ENCODE measurements around the gene PRDX4.
"Not testable (repeated sequence)": the region's sequence is repeated elsewhere in the genome, so short reads cannot be mapped to it uniquely, and the experiment has no call there.

The PRDX4 gene
- 34.4 to 109 (median 72.4) reads per million in 18 experiments for total RNA-seq

DNA sequence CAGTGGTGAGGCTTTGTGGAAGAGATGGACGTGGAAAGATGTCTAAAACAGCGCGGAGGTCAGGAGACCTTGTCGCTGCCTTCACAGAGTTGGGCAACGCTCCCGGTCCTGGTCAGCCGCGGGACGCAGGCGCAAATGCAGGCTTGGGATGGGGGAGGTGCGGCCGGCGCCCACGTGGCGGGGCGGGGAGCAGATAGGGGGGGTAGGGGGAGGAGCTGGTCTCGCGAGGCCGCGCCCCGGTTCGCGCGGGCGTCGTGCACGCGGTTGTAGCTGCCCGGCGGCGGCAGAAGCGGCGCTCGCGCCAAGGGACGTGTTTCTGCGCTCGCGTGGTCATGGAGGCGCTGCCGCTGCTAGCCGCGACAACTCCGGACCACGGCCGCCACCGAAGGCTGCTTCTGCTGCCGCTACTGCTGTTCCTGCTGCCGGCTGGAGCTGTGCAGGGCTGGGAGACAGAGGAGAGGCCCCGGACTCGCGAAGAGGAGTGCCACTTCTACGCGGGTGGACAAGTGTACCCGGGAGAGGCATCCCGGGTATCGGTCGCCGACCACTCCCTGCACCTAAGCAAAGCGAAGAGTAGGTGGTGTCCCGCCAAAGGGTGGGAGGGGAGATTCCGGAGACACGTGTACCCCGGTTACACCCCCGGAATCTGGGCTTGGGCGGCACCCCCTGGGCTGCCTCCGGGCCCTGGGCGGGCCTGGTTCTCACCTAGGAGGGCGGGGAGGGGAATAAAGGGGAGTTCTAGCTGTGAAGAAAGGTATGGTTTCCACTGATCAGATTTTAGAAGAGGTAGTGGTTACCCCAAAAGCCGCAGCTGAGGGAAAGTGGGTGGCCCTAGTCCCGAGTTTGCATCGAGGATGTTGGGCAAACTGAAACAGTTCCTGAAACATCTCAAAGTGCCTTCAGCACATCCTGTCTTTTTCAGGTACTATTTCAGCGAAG, at the start of gene PRDX4:
PRDX4 (plus strand) TSS at position 255 of the 939 bp plus-strand sequence; CDS start at position 333, 78 bp downstream.
- peak; percentile 89 to 91 for DNase-seq

DNA sequence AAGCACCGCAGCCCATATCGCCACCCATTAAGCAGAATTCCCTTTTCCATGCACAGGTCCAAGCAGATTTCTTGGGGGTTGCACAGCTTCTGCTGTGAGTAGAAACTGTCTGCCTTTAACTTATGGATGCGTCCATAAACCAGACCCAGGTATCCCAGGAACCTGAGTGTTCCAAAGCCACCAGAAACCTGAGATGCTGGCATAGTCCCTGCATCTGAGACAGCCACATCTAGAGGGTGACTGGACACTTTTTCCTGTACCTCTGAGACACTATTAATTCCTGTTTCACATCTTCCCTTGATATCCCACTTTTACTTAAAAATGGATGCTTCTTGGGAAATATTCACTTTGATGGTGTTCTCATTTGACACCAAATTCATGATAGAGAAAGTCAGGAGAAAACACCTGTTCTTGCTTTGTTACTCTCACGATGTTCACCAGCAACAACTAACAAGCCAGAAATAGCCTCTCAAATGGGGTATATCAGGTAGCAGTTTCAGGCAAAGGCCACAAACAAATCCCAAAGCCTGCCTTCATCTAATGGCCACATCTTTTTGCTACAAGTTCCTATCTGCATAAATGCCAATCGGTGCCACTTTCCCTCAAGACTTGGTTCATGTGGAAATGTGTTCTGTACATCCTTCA, 45.5 kb upstream of the PRDX4 start:
- no peak for DNase-seq

DNA sequence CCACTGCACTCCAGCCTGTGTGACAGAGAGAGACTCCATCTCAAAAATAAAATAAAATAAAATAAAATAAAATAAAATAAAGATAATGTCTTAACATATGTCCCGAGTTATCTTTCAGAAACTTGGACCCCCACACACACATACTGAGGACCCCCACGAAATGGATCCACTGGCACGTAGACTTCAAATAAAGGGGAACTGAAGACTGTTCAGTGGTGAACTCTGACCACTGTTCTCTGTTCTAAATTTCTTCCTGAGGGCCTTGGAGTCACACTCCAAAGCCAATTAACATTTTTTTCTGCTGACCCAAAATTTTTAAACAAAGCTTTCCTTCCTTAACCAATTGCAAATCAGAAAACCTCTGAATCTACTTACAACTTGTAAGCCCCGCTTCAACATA, 43.5 kb upstream of the PRDX4 start:
- DNase-seq = no peak

DNA sequence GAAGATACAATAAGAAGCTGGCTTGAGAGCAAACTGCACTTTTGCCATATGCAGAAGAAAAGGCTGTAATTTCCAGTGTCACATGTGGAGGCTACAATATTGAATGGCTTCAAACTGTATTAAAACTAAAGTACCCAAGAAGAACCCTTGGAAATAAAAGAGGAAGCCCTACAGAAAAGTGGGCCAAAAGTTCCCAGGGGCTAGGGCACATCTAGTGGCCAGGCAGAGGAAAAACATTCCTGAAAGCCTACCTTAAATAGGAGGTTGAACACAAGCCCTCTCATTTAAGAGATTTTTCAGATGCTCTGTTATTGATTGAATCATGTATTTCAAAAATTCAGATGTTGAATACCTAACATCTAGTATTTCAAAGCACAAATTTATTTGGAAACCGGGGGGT, 40.6 kb upstream of the PRDX4 start:
- peak in 1 of 2 donors; percentile 0 for DNase-seq

DNA sequence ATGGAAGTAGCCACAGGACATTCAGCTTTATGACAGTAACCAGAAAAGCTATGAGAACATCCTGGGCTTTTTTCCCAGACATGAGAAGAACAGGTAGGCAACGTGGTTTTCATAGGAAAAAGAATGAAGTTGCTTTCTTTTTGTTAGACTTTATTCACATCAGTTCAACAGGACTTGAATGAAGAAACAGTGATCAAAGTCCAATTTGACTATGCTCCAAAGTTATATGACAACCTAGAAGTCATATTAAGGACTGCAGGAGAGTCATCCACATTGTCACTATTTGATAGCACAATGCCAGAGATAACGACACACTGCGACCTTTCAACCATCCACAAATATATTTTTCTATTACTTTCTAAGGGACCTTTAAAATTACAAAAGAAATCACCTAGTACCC, 39.2 kb upstream of the PRDX4 start:
- DNase-seq = no peak

DNA sequence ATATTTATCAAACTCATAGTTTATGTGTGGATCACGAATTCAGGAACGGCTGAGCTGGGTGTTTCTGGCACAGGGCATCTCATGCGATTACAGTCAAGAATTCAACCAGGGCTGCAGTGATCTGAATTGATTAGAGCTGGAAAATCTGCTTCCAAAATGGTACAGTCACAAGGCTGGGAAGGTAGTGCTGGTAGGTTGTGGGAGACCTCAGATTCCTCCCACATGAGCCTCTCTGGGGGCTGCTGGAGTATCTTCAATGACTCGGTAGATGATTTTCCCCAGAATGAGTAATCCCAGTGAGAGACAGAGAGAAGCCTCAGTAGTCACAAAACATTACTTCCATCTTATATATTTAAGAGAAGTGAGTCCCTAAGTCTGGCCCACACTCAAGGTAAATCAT, 36.2 kb upstream of the PRDX4 start:
- no peak for DNase-seq

DNA sequence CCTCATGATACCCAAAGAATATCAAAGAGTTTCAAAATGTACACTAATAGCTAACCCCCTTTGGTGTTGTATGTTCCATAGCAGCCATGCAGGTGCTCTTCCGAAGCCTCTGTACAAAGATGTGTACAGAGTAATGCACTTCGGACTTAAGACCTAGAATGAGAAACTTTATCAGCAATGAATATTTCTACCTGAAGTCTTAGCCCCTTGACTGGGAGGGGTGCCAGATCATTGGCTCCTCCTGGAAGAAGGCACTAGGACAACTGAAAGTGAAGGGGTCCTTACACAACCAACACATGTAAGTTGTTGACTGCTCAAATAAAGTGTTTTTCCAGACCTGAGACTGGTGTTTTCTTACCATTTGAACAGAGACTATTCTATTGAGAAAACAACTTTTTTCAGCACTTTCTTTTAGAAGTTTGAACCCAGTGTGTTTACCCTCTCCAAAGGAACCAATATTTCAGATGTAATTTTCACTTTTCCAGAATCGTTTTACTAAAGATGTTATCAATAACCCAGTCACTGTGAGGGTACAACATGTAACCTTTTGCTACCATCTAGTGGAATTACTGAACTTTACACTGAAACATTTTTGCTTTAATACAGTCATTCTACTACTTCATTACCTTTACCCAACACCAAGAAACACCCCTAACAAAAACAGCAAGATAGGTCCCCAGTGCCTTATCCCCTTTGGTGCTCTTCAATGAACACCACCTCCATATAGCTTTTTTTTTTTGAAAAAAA, 33.3 kb upstream of the PRDX4 start:
- DNase-seq = no peak

DNA sequence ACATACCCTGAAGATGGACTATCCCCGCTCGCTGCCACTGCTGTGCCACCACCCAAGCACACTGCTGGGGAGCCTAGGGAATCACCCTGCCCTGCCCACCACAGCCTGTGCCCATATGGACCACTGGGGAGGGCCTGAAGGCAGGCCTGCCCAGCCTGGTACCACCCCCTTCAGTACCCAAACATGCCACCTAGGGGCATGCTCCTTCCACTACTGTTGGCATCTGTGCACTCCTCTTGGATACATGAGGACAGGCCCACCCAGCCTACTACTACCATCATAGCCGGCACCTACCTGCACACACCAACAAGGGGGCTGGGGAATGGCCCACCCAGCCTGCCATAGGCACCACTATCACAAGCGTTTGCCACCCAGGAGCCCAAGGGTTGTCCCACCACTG, 30.1 kb upstream of the PRDX4 start:
- no peak for DNase-seq

DNA sequence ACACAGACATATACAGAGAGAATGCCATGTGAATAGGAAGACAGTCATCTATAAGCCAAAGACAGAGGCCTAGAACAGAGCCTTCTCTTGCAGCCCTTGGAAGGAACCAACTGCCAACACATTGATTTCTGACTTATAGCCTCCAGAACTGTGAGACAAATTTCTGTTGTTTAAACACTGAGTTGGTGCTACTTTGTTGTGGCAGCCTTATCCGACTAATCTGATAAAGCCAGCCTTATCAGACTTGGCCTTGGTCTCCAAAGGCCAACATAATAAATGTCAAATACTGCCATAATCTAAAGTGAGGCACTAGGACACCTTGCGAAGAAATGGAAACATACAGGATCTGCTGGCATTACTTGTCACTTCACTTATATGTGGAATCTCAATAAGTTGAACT, 24.3 kb upstream of the PRDX4 start:
- no peak for DNase-seq

DNA sequence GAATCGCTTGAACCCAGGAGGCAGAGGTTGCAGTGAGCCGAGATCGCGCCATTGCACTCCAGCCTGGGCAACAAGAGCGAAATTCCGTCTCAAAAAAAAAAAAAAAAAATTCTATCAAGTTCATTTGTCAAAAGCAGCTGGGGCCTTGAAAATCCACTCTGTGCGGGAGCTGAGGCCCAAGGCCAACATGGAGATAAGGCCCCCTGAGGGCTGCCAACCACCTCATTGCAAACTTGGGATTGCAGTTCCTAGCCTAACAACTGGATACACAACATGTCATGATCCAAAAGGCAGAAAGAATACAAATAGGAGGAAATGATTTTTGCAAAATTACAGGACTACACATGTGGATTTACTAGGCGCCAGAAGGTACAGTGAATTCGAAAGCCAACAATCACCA, 22.5 kb upstream of the PRDX4 start:
- no peak for DNase-seq

DNA sequence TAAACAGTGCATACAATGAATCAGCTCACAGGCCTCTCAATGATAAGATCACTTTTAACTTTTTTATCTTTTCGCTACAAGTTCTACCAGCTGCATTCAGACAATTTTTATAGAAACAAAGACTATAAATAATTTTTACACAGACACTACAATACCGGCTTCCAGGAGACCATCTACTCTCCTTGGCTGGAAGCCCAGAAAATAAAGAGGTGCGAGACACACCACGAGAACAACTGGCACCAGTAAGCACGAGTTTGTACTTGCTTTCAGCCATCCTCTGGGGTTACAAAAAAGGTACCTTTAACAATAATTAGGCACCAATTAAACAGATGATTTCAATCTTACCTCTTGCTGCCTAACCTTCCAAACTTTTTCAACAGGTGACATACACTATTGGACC, 11.2 kb upstream of the PRDX4 start:
- no peak for DNase-seq

DNA sequence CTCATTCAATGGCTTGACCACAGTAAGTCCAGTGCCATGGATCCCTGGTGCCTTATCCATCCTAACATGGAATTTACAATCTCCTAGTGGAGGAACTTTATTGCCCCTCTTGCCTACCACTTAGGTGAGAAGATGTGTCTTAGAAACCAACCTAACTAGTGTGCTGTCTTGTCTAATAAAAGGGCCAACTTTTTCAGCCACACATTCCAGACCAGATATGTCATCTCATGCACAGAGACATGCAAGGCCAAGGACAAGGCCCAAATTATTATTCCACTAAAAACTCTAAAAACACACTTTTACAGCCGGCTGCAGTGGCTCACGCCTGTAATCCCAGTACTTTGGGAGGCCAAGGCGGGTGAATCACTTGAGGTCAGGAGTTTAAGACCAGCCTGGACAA, 10.6 kb upstream of the PRDX4 start:
- no peak for DNase-seq

DNA sequence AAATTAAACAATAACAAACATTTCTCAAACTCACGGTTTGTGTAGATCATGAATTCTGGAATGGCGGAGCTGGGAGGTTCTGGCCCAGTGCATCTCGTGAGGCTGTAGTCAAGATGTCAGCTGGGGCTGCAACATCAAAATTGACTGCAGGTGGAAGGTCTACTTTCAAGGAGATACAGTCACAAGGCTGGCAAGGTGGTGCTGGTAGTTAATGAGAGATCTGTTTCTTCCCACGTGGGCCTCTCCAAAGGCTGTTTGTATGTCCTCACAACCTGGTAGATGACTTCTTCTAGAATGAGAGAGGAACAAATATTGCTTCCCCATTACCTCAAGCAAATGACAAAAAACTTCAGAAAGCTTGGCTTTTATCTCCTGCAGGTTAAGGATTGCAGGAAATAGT, 8.0 kb upstream of the PRDX4 start:
- DNase-seq = no peak

DNA sequence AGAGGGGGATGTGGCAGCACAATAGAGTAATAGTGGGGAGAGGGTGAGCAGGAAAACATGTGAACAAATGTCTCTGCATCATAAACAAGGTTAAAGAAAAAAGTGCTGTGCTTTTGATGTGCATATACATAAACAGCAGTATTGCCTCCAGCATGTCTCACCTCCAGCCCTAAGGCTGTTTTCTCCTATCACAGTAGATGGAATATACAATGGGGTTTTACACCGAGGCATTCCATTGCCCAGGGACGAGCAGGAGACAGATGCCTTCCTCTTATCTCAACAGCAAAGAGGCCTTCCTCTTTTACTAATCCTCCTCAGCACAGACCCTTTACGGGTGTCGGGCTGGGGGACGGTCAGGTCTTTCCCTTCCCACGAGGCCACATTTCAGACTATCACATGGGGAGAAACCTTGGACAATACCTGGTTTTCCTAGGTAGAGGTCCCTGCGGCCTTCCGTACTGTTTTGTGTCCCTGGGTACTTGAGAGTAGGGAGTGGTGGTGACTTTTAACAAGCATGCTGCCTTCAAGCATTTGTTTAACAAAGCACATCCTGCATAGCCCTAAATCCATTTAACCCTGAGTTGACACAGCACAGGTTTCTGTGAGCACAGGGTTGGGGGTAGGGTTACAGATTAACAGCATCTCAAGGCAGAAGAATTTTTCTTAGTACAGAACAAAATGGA, 7.1 kb upstream of the PRDX4 start:
- not testable (repeated sequence) for DNase-seq

DNA sequence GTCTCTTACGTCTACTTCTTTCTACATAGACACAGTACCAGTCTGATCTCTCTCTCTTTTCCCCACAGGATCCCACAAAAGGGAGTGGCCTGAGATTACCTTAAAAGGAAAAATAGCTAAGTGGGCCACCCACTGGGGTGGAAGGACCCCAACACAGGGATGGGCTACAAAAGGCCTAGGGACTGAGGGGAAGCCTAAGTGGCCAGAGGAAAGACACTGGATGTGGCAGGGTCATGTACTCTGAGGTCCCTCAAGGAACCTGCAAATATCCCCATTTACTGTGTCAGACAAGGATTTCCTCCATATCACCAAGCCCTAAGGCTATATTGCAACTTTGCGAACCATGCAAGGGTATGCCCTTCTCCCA, 6.5 kb upstream of the PRDX4 start:
- no peak for DNase-seq

DNA sequence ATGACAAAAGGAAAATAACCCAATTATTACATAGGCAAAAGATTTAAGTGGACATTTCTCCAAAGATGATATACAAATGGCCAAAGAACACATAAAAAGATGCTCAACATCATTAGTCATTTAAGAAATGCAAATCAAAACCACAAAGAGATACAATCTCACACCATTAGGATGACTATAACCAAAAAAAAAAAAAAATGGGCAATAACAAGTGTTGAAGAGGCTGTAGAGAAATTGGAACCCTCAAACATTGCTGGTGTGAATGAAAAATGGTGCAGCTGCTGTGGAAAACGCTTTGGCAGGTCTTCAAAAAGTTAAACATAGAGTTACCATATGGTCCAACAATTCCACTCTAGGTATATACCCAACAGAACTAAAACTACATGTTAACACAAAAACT, 5.6 kb upstream of the PRDX4 start:
- no peak for DNase-seq

DNA sequence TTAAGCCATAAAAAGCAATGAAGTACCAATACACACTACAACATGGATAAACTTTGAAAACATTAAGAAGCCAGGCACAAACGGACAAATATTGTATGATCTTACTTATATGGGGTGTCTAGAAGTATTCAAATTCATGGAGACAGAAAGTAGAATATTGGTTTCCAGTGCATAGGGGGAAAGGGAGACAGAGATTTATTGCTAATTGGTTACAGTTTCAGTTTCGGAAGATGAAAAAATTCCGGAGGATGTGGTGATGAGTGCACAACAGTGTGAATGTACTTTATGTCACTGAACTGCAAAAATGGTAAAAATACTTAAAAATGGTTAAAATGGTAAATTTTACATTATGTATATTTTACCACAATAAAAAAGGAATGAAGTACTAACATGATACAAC, 5.1 kb upstream of the PRDX4 start:
- no peak for DNase-seq

DNA sequence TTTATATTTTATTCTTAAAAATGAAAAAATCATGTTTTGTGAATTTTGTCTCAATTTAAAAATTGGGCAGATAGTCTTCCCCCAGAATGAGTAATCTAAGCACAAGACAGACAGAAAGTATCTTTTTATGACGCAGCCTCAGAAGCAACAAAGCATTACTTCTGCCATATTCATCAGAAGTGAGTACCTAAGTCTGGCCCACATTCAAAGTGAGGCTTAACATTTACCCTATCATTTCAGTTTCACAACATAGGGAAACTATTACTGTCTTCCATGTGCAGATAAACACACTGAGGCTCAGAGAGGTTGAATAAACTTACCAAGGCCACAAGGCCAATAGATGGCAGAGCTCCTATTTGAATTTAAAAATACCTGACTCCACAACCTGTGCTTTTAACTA, 4.4 kb upstream of the PRDX4 start:
- DNase-seq = no peak

DNA sequence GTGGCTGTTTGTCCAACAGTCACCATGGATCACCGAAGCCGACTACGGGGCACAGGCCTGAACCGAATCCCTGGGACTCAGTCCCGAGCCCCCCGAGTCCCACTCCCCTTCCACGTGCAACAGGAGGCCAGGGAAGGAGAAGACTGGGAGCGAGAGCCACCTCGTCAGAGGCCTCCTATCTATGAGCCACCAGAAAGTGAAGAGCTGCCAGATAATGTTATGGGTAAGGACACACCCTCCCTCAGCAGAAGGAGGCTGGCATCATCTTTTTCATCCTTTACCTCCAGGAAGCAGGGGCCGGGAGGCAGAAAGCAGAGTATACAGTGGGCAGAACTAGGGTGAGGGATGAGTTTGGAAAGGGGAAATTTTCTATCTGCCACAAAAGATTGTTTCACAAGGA, 2.8 kb upstream of the PRDX4 start:
- DNase-seq = no peak

DNA sequence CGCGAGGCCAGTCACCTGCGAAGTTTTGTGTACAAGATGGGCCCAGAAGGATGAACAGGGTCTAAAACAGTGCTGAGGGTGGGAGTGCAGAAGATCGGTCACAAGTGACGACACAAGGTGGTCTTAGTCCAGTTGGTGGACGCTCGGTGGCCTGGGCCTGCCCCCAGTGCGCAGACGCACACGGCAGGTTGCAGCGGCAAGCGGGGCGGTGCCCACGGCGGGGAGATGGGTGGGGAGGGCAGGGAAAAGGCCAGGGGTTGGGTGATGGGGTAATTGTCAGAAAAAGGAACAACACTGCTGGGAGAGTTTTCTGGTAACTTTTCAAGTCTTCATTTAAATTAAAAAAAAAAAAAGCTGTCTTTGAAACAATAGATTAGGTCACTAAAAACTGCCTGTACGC, 1.0 kb upstream of the PRDX4 start:
- DNase-seq = peak in 1 of 2 donors; percentile 16

DNA sequence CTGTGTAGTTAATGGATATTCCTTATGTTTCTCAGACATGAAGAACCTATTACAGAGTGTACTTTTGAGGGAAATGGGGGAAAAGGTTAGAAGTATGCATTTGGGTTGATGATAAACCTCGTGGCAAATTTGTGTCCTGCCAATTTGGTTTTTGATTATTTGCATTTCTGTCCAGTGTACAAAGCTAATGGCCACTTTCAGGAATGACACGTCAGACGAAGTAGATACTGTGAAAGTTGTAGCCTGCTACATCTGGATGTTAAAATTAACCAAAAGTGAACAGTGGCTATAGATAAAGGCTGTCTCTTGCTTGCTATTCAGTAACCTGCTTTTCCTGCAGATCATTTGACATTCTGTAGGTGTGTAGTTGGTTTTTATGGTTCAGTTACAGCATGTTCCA, 1.0 kb downstream of the PRDX4 start:
- no peak for DNase-seq

DNA sequence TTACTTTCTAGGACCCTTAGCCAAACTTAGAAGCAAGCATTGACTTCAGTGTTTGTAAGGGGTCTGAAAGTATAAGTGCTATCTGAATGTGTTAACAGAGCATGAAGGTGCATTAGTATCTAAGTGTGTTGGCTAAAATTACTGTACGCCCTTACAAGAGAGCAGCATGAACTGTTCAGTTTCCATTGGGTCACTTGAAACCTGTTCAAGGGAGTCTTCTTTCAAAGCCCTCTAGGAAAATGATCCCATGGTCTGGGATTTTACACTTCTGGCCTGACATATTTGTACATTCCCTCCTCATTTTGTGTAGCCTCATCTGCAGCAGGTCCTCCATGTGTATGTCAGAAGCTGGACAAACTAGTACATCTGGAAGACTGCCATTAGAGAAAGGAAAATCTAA, 3.2 kb downstream of the PRDX4 start:
- no peak for DNase-seq

DNA sequence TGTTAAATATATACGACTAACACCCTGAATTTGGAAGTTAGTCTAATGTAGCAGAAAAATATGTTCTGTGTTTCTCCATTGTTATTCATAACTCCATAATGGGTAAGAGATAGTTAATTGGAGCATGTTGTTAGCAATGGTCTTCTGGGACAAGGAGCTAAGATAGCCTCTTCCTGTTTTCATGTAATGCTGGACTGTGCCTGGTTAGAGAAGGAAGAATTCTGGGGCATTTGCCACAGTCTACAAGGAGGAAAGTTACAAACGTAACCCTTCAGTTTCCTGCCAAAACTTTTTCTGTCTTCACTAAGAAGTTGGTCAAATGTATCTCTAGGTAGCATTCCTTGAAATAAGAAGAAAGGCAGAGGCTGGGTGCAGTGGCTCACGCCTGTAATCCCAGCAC, 5.8 kb downstream of the PRDX4 start:
- no peak for DNase-seq

Data from inflammatory macrophage (primary cell).